Muscle layer of colon (tissue), 2 donors: ENCODE data around the gene GLRX3.

Experiments
- H3K27ac ChIP-seq: one replicate; pipeline ENCODE4 v1.7.0; 2013; ENCODE audit warnings: low read depth, mild to moderate bottlenecking, low read length, moderate library complexity
- H3K27me3 ChIP-seq, 2 donors: one replicate each; pipeline ENCODE4 v1.7.0; 2013; ENCODE audit warnings: low read length in 2 of 2, mild to moderate bottlenecking in 2 of 2; ENCODE audit not compliant: insufficient read depth in 2 of 2, control insufficient read depth in 1 of 2
- H3K36me3 ChIP-seq: one replicate; pipeline ENCODE4 v1.7.0; 2013; ENCODE audit warnings: mild to moderate bottlenecking, low read length; ENCODE audit not compliant: insufficient read depth
- H3K4me1 ChIP-seq: one replicate; pipeline ENCODE4 v1.7.0; 2013; ENCODE audit warnings: mild to moderate bottlenecking, low read length; ENCODE audit not compliant: insufficient read depth
- H3K4me3 ChIP-seq, 2 donors: one replicate each; pipeline ENCODE4 v1.7.0; 2013; ENCODE audit warnings: low read length in 2 of 2, low read depth in 1 of 2, mild to moderate bottlenecking in 1 of 2, moderate library complexity in 1 of 2
- H3K9ac ChIP-seq: one replicate; pipeline ENCODE4 v1.7.0; 2013; ENCODE audit warnings: low read length
- H3K9me3 ChIP-seq: one replicate; pipeline ENCODE4 v1.7.0; 2013; ENCODE audit warnings: mild to moderate bottlenecking, low read length
- donor health status: abdominal sarcoma.
- donor health status: Adenocarcinoma of cecum.

Gene GLRX3

DNA sequence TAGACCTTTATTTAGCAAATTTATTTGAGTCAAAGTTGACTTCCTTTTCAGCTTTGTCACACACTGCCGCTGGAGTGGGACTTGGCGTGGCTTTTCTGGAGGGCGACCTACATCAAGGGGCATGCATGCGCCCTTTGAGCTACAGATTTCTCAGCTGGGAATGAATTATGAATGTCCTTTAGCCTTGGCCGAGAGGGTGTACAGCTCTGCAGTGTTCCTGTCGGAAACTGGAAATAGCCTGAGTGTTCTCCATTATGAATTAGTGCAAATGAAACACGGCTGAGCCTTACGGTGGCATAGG, 79.7 kb downstream of the GLRX3 start:
- H3K9me3 ChIP-seq, result no peaks in the 10 kb centered on the region
- no peak overlapping the region for H3K9ac ChIP-seq
- no peaks in the 10 kb centered on the region for H3K27me3 ChIP-seq
- no peaks in the 10 kb centered on the region for H3K36me3 ChIP-seq
- no peak overlapping the region for H3K27ac ChIP-seq
- no peak overlapping the region for H3K4me3 ChIP-seq
- H3K4me1 ChIP-seq, result no peaks in the 10 kb centered on the region

- Histone ChIP-seq H3K4me3 (no peak overlapping the region), H3K36me3 (no peaks in the 10 kb centered on the region), H3K27ac (no peak overlapping the region), H3K9ac (no peak overlapping the region), H3K4me1 (no peaks in the 10 kb centered on the region), H3K9me3 (no peaks in the 10 kb centered on the region), H3K27me3 (no peaks in the 10 kb centered on the region)
These were observed 82.0 kb downstream of the GLRX3 start for GRCh38 chr10:130218181-130218641.

GRCh38 chr10:130218936-130219335, 82.7 kb downstream of the GLRX3 start:
- Histone ChIP-seq H3K4me3 (no peak overlapping the region), H3K27me3 (no peaks in the 10 kb centered on the region), H3K9me3 (no peaks in the 10 kb centered on the region), H3K4me1 (no peaks in the 10 kb centered on the region), H3K9ac (no peak overlapping the region), H3K36me3 (no peaks in the 10 kb centered on the region), H3K27ac (no peak overlapping the region)

GRCh38 chr10:130220251-130221185, 84.3 kb downstream of the GLRX3 start:
- H3K4me1 ChIP-seq, result no peaks in the 10 kb centered on the region
- no peak overlapping the region for H3K4me3 ChIP-seq
- H3K27ac ChIP-seq, result no peak overlapping the region
- no peaks in the 10 kb centered on the region for H3K36me3 ChIP-seq
- no peak overlapping the region for H3K9ac ChIP-seq
- no peaks in the 10 kb centered on the region for H3K9me3 ChIP-seq
- H3K27me3 ChIP-seq, result no peaks in the 10 kb centered on the region

DNA sequence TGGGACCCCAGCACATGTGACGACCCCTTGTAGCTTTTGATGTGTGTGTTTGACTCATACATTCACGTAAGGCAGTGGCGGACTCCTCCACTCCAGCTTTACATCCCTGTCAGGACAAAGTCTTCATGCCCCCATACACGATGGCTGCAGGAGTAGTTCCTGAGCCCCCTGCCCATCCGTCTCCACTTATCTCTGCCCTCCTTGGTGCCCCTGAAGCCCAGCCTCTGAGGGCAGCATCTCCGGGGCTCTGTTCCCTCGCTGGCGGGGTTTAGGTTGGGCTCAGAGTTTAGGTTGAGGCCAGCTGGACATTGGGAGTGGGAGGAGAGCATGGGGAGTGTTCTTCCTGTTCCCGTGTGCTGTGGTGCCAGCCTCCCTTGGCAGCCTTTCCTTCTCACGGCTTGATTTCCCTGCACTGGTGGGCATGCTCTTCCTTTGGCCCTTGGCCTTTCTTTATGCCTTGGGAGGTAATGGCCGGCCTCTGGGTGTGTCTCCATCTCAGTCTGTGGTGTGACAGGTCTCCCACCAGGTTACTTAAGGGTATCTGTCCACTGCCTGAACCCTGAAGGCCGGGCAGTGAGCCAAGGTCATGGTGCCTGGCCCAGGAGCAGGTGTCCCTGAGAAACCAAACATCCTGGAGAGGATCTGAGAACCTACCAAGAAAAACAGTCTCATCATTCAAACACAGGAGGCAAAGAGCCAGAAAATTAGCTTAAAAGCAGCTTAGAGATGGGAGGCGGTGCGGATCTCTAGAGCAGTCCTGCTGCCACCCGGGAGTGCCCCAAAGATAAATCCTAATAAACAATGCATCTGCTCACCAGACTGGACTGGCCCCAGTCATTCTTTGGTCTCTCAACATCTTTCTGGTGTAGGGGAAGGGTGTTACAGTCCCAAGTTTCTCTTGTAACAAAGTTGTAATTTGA, 85.5 kb downstream of the GLRX3 start:
- Histone ChIP-seq H3K9ac (no peak overlapping the region), H3K36me3 (no peaks in the 10 kb centered on the region), H3K27ac (no peak overlapping the region), H3K4me1 (no peaks in the 10 kb centered on the region), H3K27me3 (no peaks in the 10 kb centered on the region), H3K4me3 (no peak overlapping the region), H3K9me3 (no peaks in the 10 kb centered on the region)

- H3K9me3 ChIP-seq, result no peaks in the 10 kb centered on the region
- H3K9ac ChIP-seq, result no peak overlapping the region
- H3K4me1 ChIP-seq, result no peaks in the 10 kb centered on the region
- no peaks in the 10 kb centered on the region for H3K36me3 ChIP-seq
- H3K4me3 ChIP-seq, result no peak overlapping the region
- no peak overlapping the region for H3K27ac ChIP-seq
- H3K27me3 ChIP-seq, result no peaks in the 10 kb centered on the region
These were observed 86.2 kb downstream of the GLRX3 start for GRCh38 chr10:130222381-130222780.

- no peak overlapping the region for H3K4me3 ChIP-seq
- no peaks in the 10 kb centered on the region for H3K27me3 ChIP-seq
- no peaks in the 10 kb centered on the region for H3K4me1 ChIP-seq
- no peaks in the 10 kb centered on the region for H3K9me3 ChIP-seq
- H3K36me3 ChIP-seq, result no peaks in the 10 kb centered on the region
- H3K9ac ChIP-seq, result no peak overlapping the region
- H3K27ac ChIP-seq, result no peak overlapping the region
These were observed 88.0 kb downstream of the GLRX3 start for GRCh38 chr10:130224228-130224627.

DNA sequence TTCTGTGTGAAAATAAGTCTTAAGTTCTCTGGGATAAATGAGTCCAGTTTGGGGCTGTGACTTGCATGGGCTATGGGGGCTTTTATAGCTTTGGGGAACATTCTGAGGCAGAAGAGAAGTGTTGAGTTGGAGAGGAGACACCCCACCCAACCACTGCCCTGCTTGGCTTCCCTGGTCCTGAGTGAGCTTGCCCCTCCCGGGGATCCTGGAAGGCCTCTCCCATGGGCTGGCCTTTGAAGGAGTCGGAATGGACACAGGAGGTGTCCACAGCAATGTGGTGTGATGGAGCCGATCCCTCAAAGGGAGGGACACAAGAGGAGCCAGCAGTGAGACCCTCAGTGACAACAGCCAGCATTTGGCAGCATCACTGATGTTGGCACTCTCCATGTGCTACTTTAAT, 89.8 kb downstream of the GLRX3 start:
- no peaks in the 10 kb centered on the region for H3K4me1 ChIP-seq
- H3K4me3 ChIP-seq, result no peak overlapping the region
- no peaks in the 10 kb centered on the region for H3K27me3 ChIP-seq
- H3K36me3 ChIP-seq, result no peaks in the 10 kb centered on the region
- no peak overlapping the region for H3K9ac ChIP-seq
- no peak overlapping the region for H3K27ac ChIP-seq
- H3K9me3 ChIP-seq, result no peaks in the 10 kb centered on the region

- H3K27ac ChIP-seq, result no peak overlapping the region
- no peaks in the 10 kb centered on the region for H3K4me1 ChIP-seq
- H3K4me3 ChIP-seq, result no peak overlapping the region
- H3K36me3 ChIP-seq, result no peaks in the 10 kb centered on the region
- no peaks in the 10 kb centered on the region for H3K27me3 ChIP-seq
- H3K9ac ChIP-seq, result no peak overlapping the region
- H3K9me3 ChIP-seq, result no peaks in the 10 kb centered on the region
These were observed 91.7 kb downstream of the GLRX3 start for GRCh38 chr10:130227883-130228282.
